ENCODE results near the gene PDE4B.
"Not testable (repeated sequence)": the region's sequence is repeated elsewhere in the genome, so short reads cannot be mapped to it uniquely, and the experiment has no call there.

PDE4B gene

GRCh38 chr1:65814752-65815151 is 22.1 kb downstream of the PDE4B start:
- no peak for DNase-seq (ENCODE audit: low spot score)

DNA sequence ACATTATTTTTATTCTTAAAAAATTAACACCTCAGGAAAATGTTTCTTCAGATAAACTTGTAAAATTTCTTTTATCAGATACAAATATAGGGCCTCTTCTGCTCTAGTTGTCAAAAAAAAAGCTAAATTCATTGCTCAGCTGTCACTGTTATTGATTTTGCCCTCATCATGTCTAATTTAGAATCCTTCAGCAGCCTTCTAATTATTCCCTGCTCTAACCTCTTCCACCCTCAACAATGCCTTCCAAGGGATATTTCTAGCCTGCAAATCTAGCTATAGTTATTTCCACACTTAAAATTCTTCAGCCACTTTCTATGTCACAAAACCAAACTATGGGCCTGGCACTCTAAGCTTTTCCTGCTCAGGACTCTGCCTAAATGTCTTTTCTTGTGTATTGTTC is 25.2 kb downstream of the PDE4B start:
- DNase-seq (ENCODE audit: low spot score), result no peak

DNA sequence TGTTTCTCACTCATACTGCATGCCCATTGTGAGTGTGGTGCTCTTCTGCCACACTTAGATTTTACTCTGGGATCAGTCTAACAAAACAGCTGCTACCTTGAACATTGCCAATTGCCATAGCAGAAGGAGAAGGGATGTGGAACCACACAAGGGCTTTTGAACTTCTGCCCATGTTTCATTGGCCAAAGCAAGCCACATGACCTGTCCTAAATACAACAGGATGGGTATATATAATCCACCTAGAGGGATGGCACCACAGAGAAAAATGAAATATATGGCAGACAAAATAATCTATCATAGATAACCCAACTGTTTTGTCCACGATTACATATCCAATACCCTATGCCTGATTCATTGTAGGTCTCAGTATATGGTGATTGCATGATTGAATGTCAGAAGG is 26.3 kb downstream of the PDE4B start:
- DNase-seq (ENCODE audit: low spot score), result no peak

DNA sequence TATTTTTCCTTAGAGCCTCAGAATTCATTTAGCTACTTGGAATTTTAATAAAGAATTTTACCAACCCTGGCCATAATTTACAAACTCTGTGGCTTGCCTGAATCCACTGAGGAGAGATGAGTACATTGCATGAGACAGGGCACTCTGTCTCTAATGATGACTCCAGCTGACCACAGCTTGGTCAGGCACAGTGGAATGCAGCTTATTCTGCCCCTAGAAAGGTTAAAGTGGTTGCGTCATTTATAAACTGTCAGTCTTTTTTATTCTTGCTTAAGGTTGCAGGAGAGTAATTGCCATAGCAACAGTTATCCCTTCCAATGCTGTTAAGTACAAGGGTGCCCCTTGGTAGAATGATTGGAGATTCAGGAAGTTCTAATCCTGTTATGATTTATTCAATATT is 28.3 kb downstream of the PDE4B start:
- DNase-seq (ENCODE audit: low spot score), result no peak

DNA sequence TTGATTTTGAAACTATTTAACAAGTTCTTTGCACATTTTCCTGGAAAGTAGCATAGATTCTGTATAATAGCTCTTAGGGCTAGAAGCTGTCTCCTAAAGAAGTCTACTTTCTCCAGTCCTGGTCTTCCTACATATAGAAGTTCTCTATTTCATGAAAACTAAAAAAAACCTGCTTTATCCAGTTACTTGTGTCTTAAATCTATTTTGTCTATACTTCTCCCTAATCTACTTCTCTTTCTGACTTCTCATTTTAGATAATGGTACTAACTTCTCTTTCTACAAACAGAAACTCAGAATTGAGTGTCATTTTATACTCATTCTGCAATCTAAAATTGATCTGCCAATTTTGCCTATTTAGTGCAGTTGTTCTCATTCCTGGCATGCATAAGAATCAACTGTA is 28.7 kb downstream of the PDE4B start:
- no peak for DNase-seq (ENCODE audit: low spot score)

DNA sequence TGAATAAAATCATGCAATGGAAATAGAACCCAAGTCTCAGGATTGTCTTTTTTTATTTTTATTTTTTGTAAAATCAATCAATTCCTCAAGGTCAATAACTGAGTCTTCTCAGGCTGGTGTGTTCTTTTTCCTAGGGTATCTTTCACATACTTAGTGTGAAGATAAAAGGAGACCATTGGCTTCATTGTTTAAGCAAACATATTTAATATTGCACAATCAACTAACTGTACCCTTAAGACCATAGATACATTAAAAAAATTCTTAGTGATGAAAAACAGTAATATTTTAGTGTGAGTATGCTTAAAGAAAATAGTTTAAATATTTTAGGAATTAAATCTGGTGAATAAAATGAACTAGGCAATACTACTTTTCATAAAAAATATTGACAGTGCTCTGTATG is 31.4 kb downstream of the PDE4B start:
- DNase-seq (ENCODE audit: low spot score), result no peak

- no peak for DNase-seq (ENCODE audit: low spot score)
Measured at GRCh38 chr1:65825741-65826140, 33.0 kb downstream of the PDE4B start.

DNA sequence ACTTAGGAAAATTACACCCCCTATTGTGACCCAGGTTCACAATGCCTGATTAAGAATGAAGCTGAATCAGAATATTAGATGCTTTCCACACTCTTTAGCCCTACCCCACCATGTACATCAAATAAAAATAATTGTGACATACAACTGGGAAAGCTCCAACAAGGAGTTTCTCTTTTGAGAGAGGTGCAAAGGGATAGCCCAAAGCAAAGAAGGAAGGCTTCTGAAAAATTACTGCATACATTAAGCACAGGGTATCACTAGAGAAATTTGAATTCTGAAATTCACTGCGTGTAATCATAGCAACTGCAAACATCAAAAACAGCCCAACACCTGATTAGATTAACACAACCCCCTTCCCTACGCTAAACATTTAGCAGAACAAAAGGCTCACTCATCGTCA is 34.1 kb downstream of the PDE4B start:
- DNase-seq (ENCODE audit: low spot score), result no peak

GRCh38 chr1:65827346-65827745 is 34.7 kb downstream of the PDE4B start:
- DNase-seq (ENCODE audit: low spot score), result no peak

- no peak for DNase-seq (ENCODE audit: low spot score)
Measured at GRCh38 chr1:65830306-65830705, 37.6 kb downstream of the PDE4B start.

DNA sequence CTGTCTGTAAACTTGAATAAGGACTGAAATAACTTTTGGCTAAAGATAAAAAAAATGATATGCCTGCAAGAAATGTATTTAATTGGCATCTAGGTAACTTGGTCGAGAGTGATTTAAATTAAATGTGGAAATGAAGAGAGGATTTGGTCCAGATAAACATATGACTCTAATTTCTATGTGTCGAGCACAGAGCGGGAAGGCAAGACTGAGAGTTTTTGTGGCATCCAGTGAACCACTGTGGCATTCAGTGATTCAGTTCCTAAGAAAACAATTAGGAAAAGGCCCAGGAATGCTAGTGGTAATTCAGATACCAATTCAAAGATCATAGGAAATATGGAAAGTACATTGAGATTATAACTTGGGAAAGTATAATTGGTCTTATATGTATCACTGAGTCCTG is 39.6 kb downstream of the PDE4B start:
- DNase-seq (ENCODE audit: low spot score), result no peak

GRCh38 chr1:65836686-65837085 is 44.0 kb downstream of the PDE4B start:
- no peak for DNase-seq (ENCODE audit: low spot score)

- DNase-seq (ENCODE audit: low spot score), result no peak
Measured at GRCh38 chr1:65840683-65841082, 48.0 kb downstream of the PDE4B start.

- no peak for DNase-seq (ENCODE audit: low spot score)
Measured at GRCh38 chr1:65844296-65844695, 51.6 kb downstream of the PDE4B start.

DNA sequence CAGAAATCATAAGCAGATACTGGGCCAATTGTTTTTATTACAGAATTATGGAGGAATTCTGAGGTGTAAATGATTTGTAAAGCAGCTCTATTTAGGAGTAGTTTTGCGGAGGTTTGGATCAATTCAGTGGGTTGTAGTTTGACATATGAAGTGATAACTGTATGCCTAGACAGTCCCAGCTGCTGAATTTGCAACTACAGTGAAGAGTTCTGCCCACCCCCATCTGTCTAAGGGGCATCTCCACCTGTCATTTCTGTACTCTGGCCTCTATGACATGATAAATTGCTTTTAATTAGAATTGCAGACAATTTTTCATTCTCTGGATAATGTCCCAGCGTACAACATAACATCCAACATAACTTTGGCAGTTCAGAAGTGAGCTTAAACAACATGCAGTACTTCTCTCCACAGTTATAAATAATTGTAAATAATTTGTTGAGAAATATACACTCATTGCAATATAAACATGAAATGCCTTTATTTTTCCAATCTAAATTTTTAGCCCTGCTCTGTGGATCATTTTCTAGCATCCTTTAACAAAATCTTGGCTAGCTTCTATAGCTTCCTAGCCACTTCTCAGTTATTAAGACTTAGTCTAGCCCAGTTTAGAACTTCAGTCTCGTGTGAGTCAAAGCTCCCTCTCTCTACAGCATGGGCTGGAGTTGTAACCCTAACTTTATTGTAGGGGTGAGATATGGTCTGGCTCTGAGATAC is 52.3 kb downstream of the PDE4B start:
- peak; percentile 5 for DNase-seq (ENCODE audit: low spot score)

GRCh38 chr1:65845535-65846060 is 52.9 kb downstream of the PDE4B start:
- DNase-seq (ENCODE audit: low spot score), result no peak

DNA sequence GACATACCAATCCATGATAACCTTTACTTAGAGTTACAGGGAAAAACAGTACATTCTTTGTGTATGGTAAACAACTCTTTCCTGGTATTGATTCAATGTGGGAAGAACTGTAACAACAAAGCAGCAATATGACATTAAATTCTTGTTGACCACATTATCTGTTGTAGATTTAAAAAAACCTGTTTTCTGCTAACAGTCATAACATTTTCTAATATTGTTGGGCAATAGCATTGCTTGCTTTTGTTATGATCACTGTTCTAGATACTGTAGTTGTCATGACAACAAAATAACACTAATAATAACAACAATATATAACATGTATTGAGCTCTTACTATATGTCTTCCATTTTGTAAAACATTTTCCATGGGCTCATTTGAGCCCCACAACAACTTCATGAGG is 54.2 kb downstream of the PDE4B start:
- DNase-seq (ENCODE audit: low spot score), result no peak

DNA sequence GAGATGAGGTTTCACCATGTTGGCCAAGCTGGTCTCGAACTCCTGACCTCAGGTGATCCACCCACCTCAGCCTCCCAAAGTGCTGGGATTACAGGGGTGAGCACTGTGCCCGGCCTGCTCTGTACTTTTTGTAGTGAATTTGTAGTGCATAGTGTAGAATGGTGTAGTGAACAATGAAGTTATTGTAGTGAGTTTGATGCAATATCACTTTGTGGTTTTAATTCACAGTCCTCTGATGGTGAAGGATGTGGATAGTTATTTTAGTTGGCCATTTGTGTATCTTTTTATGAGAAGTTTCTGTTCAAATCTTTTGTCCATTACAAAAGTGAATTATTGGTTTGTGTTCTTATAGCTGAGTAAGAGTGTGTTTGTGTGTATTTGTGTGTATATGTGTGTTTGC is 57.6 kb downstream of the PDE4B start:
- DNase-seq (ENCODE audit: low spot score), result no peak

- DNase-seq (ENCODE audit: low spot score), result not testable (repeated sequence)
Measured at GRCh38 chr1:65856591-65856990, 63.9 kb downstream of the PDE4B start.

DNA sequence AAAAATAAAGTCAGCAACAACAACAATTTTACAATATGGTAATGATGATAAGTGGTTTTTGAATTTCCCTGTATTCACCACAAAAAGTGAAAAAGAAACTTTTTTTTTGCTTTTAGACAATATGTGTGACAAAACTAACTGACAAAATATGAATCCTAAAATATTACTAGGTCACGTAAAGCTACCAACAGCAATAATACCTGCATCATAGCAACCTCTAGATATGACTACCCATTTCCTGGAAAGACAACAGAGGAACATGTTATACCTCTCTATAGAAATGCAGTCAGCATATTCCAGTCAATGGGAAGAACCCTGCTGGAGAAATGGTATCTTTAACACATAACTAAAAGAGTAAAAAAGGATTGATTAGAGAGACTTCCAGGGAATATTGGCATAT is 73.7 kb downstream of the PDE4B start:
- DNase-seq (ENCODE audit: low spot score), result no peak

GRCh38 chr1:65872301-65872700 is 79.6 kb downstream of the PDE4B start:
- DNase-seq (ENCODE audit: low spot score), result no peak

DNA sequence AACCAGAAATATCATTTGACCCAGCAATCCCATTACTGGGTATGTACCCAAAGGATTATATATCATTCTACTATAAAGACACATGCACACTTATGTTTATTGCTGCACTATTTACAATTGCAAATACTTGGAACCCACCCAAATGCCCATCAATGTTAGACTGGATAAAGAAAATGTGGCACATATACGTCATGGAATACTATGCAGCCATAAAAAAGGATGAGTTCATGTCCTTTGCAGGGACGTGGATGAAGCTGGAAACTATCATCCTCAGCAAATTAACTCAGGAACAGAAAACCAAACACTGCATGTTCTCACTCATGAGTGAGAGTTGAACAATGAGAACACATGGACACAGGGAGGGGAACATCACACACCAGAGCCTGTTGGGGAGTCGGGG is 85.6 kb downstream of the PDE4B start:
- DNase-seq (ENCODE audit: low spot score), result not testable (repeated sequence)

DNA sequence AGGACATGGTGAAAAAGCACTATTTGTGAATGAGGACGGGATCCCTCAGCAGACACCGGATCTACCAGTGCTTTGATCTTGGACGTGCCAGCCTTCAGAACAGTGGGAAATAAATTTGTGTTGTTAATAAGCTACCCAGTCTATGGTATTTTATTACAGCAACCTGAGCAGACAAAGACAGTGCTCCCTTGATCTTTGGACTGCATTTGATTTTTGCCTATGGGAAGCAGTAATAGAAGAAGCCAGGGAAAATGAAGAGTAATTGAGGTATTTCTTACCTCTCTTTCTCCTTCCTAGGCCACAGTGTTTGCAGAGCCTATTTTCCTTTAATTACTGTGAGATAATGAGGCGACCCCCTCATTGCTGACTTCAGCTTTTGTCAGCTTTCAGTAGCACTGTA is 87.9 kb downstream of the PDE4B start:
- no peak for DNase-seq (ENCODE audit: low spot score)

- peak; percentile 8 for DNase-seq (ENCODE audit: low spot score)
Measured at GRCh38 chr1:65881067-65881594, 88.4 kb downstream of the PDE4B start.
